ENCODE data around the gene PNPLA7. TPM values are rescaled to one million over a fixed set of nuclear protein-coding genes. Genes with fewer than 3 reads are reported as not detected.
A peak's percentile ranks its signal among the peaks of the same experiment; 100 is the strongest.

The PNPLA7 gene
- total and polyA plus RNA-seq, 10 donors = 5.1 to 22.7 (median 10.7) TPM

- H3K4me3 ChIP-seq = no peak overlapping the region
- WGBS, 5 donors = 93 to 98% (median 97%) methylated on average over 6 to 10 of the region's 10 CpGs
- intact Hi-C loops (cut with DNase I; ENCODE audit: low total_unique reads) = no loop called here
- DNase-seq = no peak
- peaks cover 0 to 14% (median 0%) of the 10 kb centered on the region in 7 donors for H3K27me3 ChIP-seq (replicated peaks in 1 of 7)
- peaks cover 0 to 37% (median 0%) of the 10 kb centered on the region in 6 donors for H3K36me3 ChIP-seq
- TF ChIP-seq POLR2A (IDR thresholded peaks at IDR 0.05) (no peak), POLR2AphosphoS5 (IDR thresholded peaks at IDR 0.05) (no peak), CTCF (IDR thresholded peaks at IDR 0.05 in 8 of 11, conservative IDR thresholded peaks at IDR 0.05 in 3 of 11) (no peak)
- H3K27ac ChIP-seq = no peak overlapping the region
- H3K9me3 ChIP-seq = no peaks in the 10 kb centered on the region
- peaks cover 35 to 93% (median 72%) of the 10 kb centered on the region in 6 donors for H3K4me1 ChIP-seq
These were observed 93.3 kb downstream of the PNPLA7 start for GRCh38 chr9:137456864-137457405.

GRCh38 chr9:137456061-137456863 is 93.9 kb downstream of the PNPLA7 start:
- intact Hi-C loops (cut with DNase I; ENCODE audit: low total_unique reads) = no loop called here
- 78 to 87% (median 86%) methylated on average over 12 of the region's 12 CpGs for WGBS, 5 donors

GRCh38 chr9:137455359-137455991 is 94.7 kb downstream of the PNPLA7 start:
- H3K4me3 ChIP-seq = no peak overlapping the region
- peak overlapping the region in 6 of 8 donors; percentile 27 to 88 (median 86) for H3K27ac ChIP-seq
- TF ChIP-seq POLR2AphosphoS5 (IDR thresholded peaks at IDR 0.05) = peak in 1 of 3 donors; percentile 33
- TF ChIP-seq POLR2A (IDR thresholded peaks at IDR 0.05) = no peak
- TF ChIP-seq CTCF (IDR thresholded peaks at IDR 0.05 in 8 of 11, conservative IDR thresholded peaks at IDR 0.05 in 3 of 11) = no peak
- peaks cover 29 to 78% (median 58%) of the 10 kb centered on the region in 6 donors for H3K4me1 ChIP-seq
- intact Hi-C loops (cut with DNase I; ENCODE audit: low total_unique reads) = no loop called here
- WGBS, 5 donors = 73 to 92% (median 89%) methylated on average over 7 to 18 of the region's 18 CpGs
- peaks cover 0 to 37% (median 0%) of the 10 kb centered on the region in 6 donors for H3K36me3 ChIP-seq
- peaks cover 0 to 9% (median 0%) of the 10 kb centered on the region in 7 donors for H3K27me3 ChIP-seq (replicated peaks in 1 of 7)
- peak; percentile 80 for DNase-seq
- H3K9me3 ChIP-seq = no peaks in the 10 kb centered on the region

More at GRCh38 chr9:137456061-137456863, 93.9 kb downstream of the PNPLA7 start:
- H3K4me3 ChIP-seq = no peak overlapping the region
- H3K36me3 ChIP-seq = peaks cover 0 to 37% (median 0%) of the 10 kb centered on the region in 6 donors
- peaks cover 0 to 9% (median 0%) of the 10 kb centered on the region in 7 donors for H3K27me3 ChIP-seq (replicated peaks in 1 of 7)
- DNase-seq = peak; percentile 64
- TF ChIP-seq POLR2A (IDR thresholded peaks at IDR 0.05) (no peak), POLR2AphosphoS5 (IDR thresholded peaks at IDR 0.05) (no peak), CTCF (IDR thresholded peaks at IDR 0.05 in 8 of 11, conservative IDR thresholded peaks at IDR 0.05 in 3 of 11) (no peak)
- H3K27ac ChIP-seq = peak overlapping the region in 3 of 8 donors; percentile 88
- H3K9me3 ChIP-seq = no peaks in the 10 kb centered on the region
- peaks cover 29 to 86% (median 66%) of the 10 kb centered on the region in 6 donors for H3K4me1 ChIP-seq

Measured in spleen (tissue), 11 donors.